Omental fat pad (tissue), 4 donors: ENCODE data around the gene NTSR1. TPM values are rescaled to one million over a fixed set of nuclear protein-coding genes. Genes with fewer than 3 reads are reported as not detected.

Experiments
- ATAC-seq: fragments of 150-250 bp; one replicate; pipeline ENCODE4 v1.9.1; 2016; ENCODE audit warnings: mild to moderate bottlenecking, moderate library complexity; ENCODE audit not compliant: low FRiP score
- DNase-seq: peaks from one replicate; pipeline ENCODE4 v3.0.0-alpha.2; 2019; ENCODE audit warnings: low spot score
- total RNA-seq, 4 donors: library from RNA; depleted of rRNA; stranded (reverse); fragments of >200 nt; gene quantifications; one replicate each; pipeline ENCODE4 v1.1.0, GENCODE V29; 2016
- TF ChIP-seq, protein P1 (sequence below), 3 donors: fragments of 450-650 bp; IDR thresholded peaks; one replicate each; pipeline ENCODE4 v1.5.1; 2016 to 2017; ENCODE audit warnings: antibody characterized with exemption in 3 of 3, mild to moderate bottlenecking in 3 of 3, moderate library complexity in 2 of 3

NTSR1 gene
- total RNA-seq, 4 donors from 2014 or later, result 0.24 to 0.25 TPM; not detected in 2

GRCh38 chr20:62728781-62729300, 20.2 kb downstream of the NTSR1 start:
- DNase-seq, result no peak
- ATAC-seq, result no peak
- TF ChIP-seq, protein P1, sequence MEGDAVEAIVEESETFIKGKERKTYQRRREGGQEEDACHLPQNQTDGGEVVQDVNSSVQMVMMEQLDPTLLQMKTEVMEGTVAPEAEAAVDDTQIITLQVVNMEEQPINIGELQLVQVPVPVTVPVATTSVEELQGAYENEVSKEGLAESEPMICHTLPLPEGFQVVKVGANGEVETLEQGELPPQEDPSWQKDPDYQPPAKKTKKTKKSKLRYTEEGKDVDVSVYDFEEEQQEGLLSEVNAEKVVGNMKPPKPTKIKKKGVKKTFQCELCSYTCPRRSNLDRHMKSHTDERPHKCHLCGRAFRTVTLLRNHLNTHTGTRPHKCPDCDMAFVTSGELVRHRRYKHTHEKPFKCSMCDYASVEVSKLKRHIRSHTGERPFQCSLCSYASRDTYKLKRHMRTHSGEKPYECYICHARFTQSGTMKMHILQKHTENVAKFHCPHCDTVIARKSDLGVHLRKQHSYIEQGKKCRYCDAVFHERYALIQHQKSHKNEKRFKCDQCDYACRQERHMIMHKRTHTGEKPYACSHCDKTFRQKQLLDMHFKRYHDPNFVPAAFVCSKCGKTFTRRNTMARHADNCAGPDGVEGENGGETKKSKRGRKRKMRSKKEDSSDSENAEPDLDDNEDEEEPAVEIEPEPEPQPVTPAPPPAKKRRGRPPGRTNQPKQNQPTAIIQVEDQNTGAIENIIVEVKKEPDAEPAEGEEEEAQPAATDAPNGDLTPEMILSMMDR (IDR thresholded peaks at IDR 0.05), result no peak

DNA sequence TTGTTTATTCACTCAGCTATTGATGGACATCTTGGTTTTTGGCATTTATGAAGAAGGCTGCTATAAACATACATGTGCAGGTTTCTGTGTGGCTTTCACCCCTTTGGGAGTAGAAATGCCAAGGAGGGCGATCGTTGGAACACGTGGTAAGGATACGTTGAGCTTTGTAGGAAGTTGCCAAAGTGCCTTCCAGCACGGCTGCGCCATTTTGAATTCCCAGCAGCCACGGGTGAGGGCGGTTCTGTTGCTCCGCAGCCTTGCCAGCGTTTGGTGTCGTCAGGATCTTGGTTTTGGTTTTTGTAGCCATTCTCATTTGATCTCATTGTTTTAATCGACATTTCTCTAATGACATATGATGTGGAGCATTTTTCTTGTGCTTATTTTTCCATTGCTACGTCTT, 21.8 kb downstream of the NTSR1 start:
- TF ChIP-seq, protein P1 (IDR thresholded peaks at IDR 0.05), result no peak
- DNase-seq, result no peak

GRCh38 chr20:62732031-62732760, 23.6 kb downstream of the NTSR1 start:
- no peak for DNase-seq
- ATAC-seq, result no peak
- TF ChIP-seq, protein P1 (IDR thresholded peaks at IDR 0.05), result no peak

More for the DNA sequence above, 21.8 kb downstream of the NTSR1 start:
- no peak for ATAC-seq

DNA sequence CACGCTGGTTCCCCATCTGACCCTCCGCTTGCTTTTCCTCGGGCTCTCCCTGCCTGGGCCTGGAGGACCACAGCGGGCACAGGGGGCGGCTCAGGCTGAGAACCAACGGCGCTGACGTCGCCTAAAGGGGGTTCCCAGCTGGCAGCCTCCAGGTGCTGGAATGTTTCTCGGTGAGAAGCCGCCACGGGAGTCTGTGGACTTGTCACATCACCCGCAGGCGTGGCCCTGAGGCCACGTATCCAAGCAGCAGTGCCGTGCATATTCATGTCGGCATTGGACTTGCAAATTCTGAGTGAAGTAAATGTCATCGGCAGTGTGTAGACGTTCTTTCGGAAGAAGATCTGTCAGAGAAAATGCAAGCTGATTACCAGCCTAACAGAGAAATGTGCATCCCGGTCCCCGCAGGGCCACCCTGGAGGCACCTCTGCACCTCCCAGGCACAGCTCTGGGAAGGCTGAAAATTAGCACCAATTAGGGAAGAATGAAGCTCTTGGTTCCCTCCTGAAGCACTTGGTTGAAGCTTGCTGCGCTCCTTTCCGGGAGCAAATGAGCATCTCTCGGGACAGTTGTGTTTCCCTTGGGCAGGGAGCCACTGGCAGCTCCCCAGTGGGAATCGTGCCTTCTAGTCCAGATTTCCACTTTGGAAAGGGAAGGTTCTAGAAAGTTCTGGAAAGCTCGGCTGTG, 24.3 kb downstream of the NTSR1 start:
- TF ChIP-seq, protein P1 (IDR thresholded peaks at IDR 0.05), result no peak
- no peak for DNase-seq
- ATAC-seq, result no peak

GRCh38 chr20:62733526-62733842, 24.8 kb downstream of the NTSR1 start:
- DNase-seq (no peak), ATAC-seq (no peak)
- TF ChIP-seq, protein P1 (IDR thresholded peaks at IDR 0.05), result no peak

- DNase-seq, result no peak
- TF ChIP-seq, protein P1 (IDR thresholded peaks at IDR 0.05), result no peak
- ATAC-seq, result no peak
These were observed 25.3 kb downstream of the NTSR1 start for GRCh38 chr20:62733891-62734290.
